GM23338 (cell line): ENCODE data around the gene TYMS. TPM values are rescaled to one million over a fixed set of nuclear protein-coding genes. Genes with fewer than 3 reads are reported as not detected.

Source experiments
- ATAC-seq: fragments of 200-7000 bp; cut with Tn5 transposase; 3 replicates; pipeline ENCODE4 v1.9.1; 2020
- DNase-seq: peaks from one replicate; pipeline ENCODE4 v3.0.0-alpha.2; 2015; ENCODE audit warnings: low spot score
- H2AFZ ChIP-seq: fragments of 200-600 bp; sonication (generic); 2 replicates; pipeline ENCODE4 v1.8.0; 2016; ENCODE audit warnings: antibody characterized with exemption, mild to moderate bottlenecking, moderate library complexity
- H3F3A ChIP-seq: fragments of 200-600 bp; sonication (generic); replicated peaks from 2 replicates; pipeline ENCODE4 v1.8.0; 2017; ENCODE audit warnings: antibody characterized with exemption, mixed run types, low read depth
- H3K27ac ChIP-seq: fragments of 200-600 bp; sonication (generic); 2 replicates; pipeline ENCODE4 v1.6.1; 2016; ENCODE audit warnings: low read depth
- H3K27me3 ChIP-seq: fragments of 200-600 bp; sonication (generic); 2 replicates; pipeline ENCODE4 v1.8.0; 2016; ENCODE audit warnings: mild to moderate bottlenecking, mixed run types, moderate library complexity; ENCODE audit not compliant: insufficient read depth
- H3K36me3 ChIP-seq: fragments of 200-600 bp; sonication (generic); 2 replicates; pipeline ENCODE4 v1.8.0; 2016; ENCODE audit warnings: mild to moderate bottlenecking; ENCODE audit not compliant: insufficient read depth
- H3K4me1 ChIP-seq: fragments of 200-600 bp; sonication (generic); 2 replicates; pipeline ENCODE4 v1.8.0; 2016; ENCODE audit warnings: mild to moderate bottlenecking, moderate library complexity; ENCODE audit not compliant: insufficient read depth
- H3K4me2 ChIP-seq: fragments of 200-600 bp; sonication (generic); 2 replicates; pipeline ENCODE4 v1.7.1; 2017; ENCODE audit warnings: mixed run types
- H3K4me3 ChIP-seq: fragments of 200-600 bp; sonication (generic); 2 replicates; pipeline ENCODE4 v1.6.1; 2016; ENCODE audit warnings: mixed run types
- H3K79me2 ChIP-seq: fragments of 200-600 bp; sonication (generic); replicated peaks from 2 replicates; pipeline ENCODE4 v1.8.0; 2017; ENCODE audit warnings: mild to moderate bottlenecking; ENCODE audit not compliant: insufficient read depth
- H3K9me2 ChIP-seq: fragments of 200-600 bp; sonication (generic); 2 replicates; pipeline ENCODE4 v1.8.0; 2017; ENCODE audit not compliant: insufficient read depth
- H4K20me1 ChIP-seq: fragments of 200-600 bp; sonication (generic); replicated peaks from 2 replicates; pipeline ENCODE4 v1.8.0; 2017; ENCODE audit warnings: mild to moderate bottlenecking; ENCODE audit not compliant: insufficient read depth
- H3K27ac Mint-ChIP-seq: 2 replicates; pipeline ENCODE4 v1.8.0; 2020; ENCODE audit warnings: inconsistent platforms, mild to moderate bottlenecking, moderate library complexity, mixed read lengths
- H3K27me3 Mint-ChIP-seq: 3 replicates; pipeline ENCODE4 v1.8.0; 2022; ENCODE audit warnings: low read depth, mild to moderate bottlenecking, moderate library complexity, mixed read lengths, inconsistent platforms; ENCODE audit not compliant: insufficient read depth, poor library complexity
- H3K36me3 Mint-ChIP-seq: 3 replicates; pipeline ENCODE4 v1.8.0; 2021; ENCODE audit warnings: low read depth, mild to moderate bottlenecking, inconsistent platforms, moderate library complexity, mixed read lengths
- H3K4me1 Mint-ChIP-seq: 3 replicates; pipeline ENCODE4 v1.8.0; 2020; ENCODE audit warnings: mild to moderate bottlenecking, inconsistent platforms, mixed read lengths
- H3K4me3 Mint-ChIP-seq: 3 replicates; pipeline ENCODE4 v1.8.0; 2021; ENCODE audit warnings: moderate library complexity, mild to moderate bottlenecking, inconsistent platforms, mixed read lengths
- H3K9me3 Mint-ChIP-seq: 3 replicates; pipeline ENCODE4 v1.8.0; 2020; ENCODE audit warnings: moderate library complexity, mild to moderate bottlenecking, inconsistent platforms, mixed read lengths
- CREB1 ChIP-seq: fragments of 250-450 bp; sonication (Bioruptor Pico); IDR thresholded peaks from 2 replicates; pipeline ENCODE4 v1.5.0; 2020; ENCODE audit warnings: low read depth, mild to moderate bottlenecking, moderate library complexity
- CTCF ChIP-seq, 2 experiments: fragments of 200-600 bp in 1 of 2; sonication (generic) in 1 of 2; conservative IDR thresholded peaks; 2 replicates each; pipeline versions ENCODE4 v1.5.1 to v1.6.1; 2016 to 2017; ENCODE audit warnings: antibody characterized with exemption in 2 of 2, low read depth in 2 of 2, mild to moderate bottlenecking in 2 of 2, moderate library complexity in 1 of 2
- EZH2 ChIP-seq: fragments of 200-600 bp; sonication (generic); IDR thresholded peaks from one replicate; pipeline ENCODE4 v1.8.0; 2017; ENCODE audit warnings: antibody characterized with exemption, mild to moderate bottlenecking, low read depth; ENCODE audit not compliant: unreplicated experiment
- EZH2phosphoT487 ChIP-seq: fragments of 200-600 bp; sonication (generic); IDR thresholded peaks from one replicate; pipeline ENCODE4 v1.8.1; 2018; ENCODE audit warnings: antibody characterized with exemption; ENCODE audit not compliant: unreplicated experiment
- POLR2AphosphoS5 ChIP-seq: IDR thresholded peaks from 2 replicates; pipeline ENCODE4 v1.6.1; 2016; ENCODE audit warnings: antibody characterized with exemption, low read depth
- REST ChIP-seq: IDR thresholded peaks from one replicate; pipeline ENCODE4 v1.6.1; 2018; ENCODE audit warnings: antibody characterized with exemption; ENCODE audit not compliant: unreplicated experiment
- ZNF114 ChIP-seq: fragments of 250-450 bp; sonication (Bioruptor Pico); IDR thresholded peaks from 2 replicates; pipeline ENCODE4 v1.5.0; 2020; ENCODE audit warnings: mild to moderate bottlenecking, moderate library complexity
- ZNF462 ChIP-seq: fragments of 250-450 bp; sonication (Bioruptor Pico); IDR thresholded peaks from 2 replicates; pipeline ENCODE4 v1.5.0; 2020; ENCODE audit warnings: mild to moderate bottlenecking, moderate library complexity
- polyA plus RNA-seq: library from polyadenylated mRNA; unstranded; fragments of >200 nt; fragmentation: Nextera tagmentation; extraction: Ambion mirVana; gene quantifications from 2 replicates; pipeline ENCODE4 v1.2.1, GENCODE V29; 2016
- total RNA-seq: library from RNA; depleted of rRNA; stranded (reverse); fragments of >200 nt; shearing (Covaris generic); gene quantifications from 2 replicates; pipeline ENCODE4 v1.2.3, GENCODE V29; 2014

TYMS gene
- total and polyA plus RNA-seq, 2 experiments from 2014 or later = 52.9 to 72.3 TPM

GRCh38 chr18:615773-616172, 41.7 kb upstream of the TYMS start:
- no peaks in the 10 kb centered on the region for H3F3A ChIP-seq
- no peak overlapping the region for H3K4me2 ChIP-seq
- Mint-ChIP-seq H3K9me3 (no peaks in the 10 kb centered on the region), H3K27me3 (peaks cover 2% of the 10 kb centered on the region), H3K4me1 (no peaks in the 10 kb centered on the region), H3K27ac (no peak overlapping the region), H3K4me3 (no peak overlapping the region), H3K36me3 (no peaks in the 10 kb centered on the region)
- H3K27me3 ChIP-seq = no peaks in the 10 kb centered on the region
- no peaks in the 10 kb centered on the region for H4K20me1 ChIP-seq
- H3K4me1 ChIP-seq = no peaks in the 10 kb centered on the region
- no peaks in the 10 kb centered on the region for H3K79me2 ChIP-seq
- no peak for ATAC-seq
- no peak overlapping the region for H3K27ac ChIP-seq
- H3K36me3 ChIP-seq = no peaks in the 10 kb centered on the region
- no peak overlapping the region; the same call in 1 of the 2 replicates for H2AFZ ChIP-seq
- no peak for DNase-seq
- TF ChIP-seq REST (no peak), CTCF (conservative IDR thresholded peaks at IDR 0.05; ENCODE audit: low read depth in 2 of 2) (no peak), ZNF114 (CRISPR knock-in tag) (no peak), EZH2phosphoT487 (no peak), EZH2 (no peak), POLR2AphosphoS5 (no peak), CREB1 (CRISPR knock-in tag) (no peak), ZNF462 (CRISPR knock-in tag) (no peak)
- no peak overlapping the region for H3K4me3 ChIP-seq
- peaks cover 3% of the 10 kb centered on the region; the same call in 1 of the 2 replicates for H3K9me2 ChIP-seq
